GM18499 (cell line): ENCODE results near the gene GPR183.

Experiments used
- ATAC-seq: cut with Tn5 transposase; IDR thresholded peaks from one replicate; pipeline ENCODE4 v1.9.1; 2021; ENCODE audit warnings: moderate number of reproducible peaks; ENCODE audit not compliant: insufficient read depth, unreplicated experiment

Gene GPR183

DNA sequence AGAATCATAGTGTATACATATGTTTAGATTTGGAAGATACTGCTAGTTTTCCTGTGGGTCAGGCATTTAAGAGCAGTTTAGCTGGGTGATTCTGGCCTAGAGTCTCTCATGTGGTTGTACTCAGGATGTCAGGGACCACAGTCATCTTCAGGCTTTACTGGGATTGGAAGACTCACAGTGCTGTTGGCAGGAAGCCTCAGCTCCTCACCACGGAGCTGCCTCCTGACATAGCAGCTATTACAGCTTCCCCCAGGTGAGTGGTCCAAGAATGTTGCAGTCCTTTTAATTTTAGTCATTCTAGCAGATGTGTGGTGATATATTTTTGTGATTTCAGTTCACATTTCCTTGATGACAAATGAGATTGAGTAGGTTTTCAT, 32.1 kb downstream of the GPR183 start:
- no peak for ATAC-seq

DNA sequence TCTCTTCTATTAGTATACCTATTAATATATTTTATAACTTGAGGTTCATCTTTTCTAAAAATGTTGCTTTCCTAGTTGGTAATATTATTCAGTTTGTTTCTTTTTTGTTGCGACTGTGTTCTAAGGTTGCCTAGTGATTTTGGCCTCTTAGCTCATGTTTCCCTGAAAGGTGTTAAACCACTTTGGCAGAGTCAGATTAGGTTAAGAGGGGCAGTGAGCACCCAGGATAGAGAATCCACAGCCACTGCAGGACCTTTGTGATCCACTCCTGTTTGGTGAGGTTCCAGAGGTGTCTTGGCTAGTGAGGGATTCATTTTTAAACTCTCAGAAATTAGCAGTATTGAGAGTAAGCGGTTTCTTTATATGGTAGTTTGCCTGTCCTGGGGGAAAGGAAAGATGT, 34.1 kb downstream of the GPR183 start:
- no peak for ATAC-seq

GRCh38 chr13:99272481-99272880, 34.7 kb downstream of the GPR183 start:
- no peak for ATAC-seq

GRCh38 chr13:99271249-99271648, 36.0 kb downstream of the GPR183 start:
- no peak for ATAC-seq

- ATAC-seq: no peak
Observed at GRCh38 chr13:99270518-99270917, 36.7 kb downstream of the GPR183 start.

GRCh38 chr13:99269627-99270241, 37.5 kb downstream of the GPR183 start:
- peak; percentile 58 for ATAC-seq

GRCh38 chr13:99268822-99269221, 38.4 kb downstream of the GPR183 start:
- ATAC-seq: no peak

GRCh38 chr13:99267927-99268326, 39.3 kb downstream of the GPR183 start:
- ATAC-seq: no peak

- no peak for ATAC-seq
Observed at GRCh38 chr13:99266827-99267226, 40.4 kb downstream of the GPR183 start.

DNA sequence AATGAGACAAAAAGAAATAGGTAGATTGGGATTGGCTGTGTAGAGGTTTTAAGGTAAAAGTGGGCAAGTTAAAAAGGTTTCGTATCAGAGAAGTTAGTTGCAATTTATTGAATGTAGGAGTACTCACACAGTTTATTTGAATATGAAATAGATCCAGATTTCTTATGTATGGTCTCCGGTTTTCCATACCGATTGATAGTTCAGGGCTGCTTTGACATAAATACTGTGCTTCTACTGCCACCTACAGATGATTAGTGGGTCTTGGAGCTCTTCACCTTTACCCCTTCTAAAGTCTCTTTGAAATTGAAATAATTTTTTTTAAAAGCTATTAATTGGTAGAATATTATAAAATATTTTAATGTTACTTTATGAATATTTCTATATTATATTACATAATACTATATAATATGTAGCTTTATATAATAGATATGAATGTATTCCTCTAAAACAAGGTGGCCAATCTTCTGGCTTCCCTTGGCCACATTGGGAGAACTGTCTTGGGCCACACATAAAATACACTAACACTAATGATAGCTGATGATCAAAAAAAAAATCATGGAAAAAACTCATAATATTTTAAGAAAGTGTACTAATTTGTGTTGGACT, 41.3 kb downstream of the GPR183 start:
- ATAC-seq: no peak

DNA sequence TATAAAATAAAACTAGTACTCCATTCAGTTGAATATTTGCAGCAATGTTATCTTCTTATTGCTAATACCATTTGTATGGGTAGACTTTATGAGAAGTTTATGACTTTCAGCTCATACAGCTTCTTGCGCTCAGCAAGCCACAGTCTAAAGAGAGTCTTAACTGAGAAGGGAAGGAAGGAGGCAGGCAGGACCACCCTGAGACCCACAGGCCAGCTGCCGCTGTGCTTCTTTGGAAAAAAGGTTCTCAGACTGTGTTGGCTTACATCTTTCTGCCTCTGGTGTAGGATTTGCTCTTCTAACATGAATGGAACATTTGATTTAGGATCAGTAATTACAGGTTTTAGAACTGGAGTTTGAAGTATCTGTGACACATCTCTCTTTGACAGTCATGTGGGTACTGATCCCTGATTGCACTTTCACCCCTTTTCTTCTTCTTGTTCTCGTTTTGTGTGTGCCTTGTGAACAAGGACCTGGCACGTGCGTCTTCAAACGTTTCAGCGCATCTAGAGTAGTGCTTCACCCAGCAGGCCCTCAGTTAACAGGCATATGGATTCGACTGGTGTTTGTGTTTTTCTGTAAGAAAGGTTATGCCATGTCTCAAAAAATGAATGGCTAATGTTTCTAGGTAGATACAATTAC, 41.9 kb downstream of the GPR183 start:
- ATAC-seq: no peak

DNA sequence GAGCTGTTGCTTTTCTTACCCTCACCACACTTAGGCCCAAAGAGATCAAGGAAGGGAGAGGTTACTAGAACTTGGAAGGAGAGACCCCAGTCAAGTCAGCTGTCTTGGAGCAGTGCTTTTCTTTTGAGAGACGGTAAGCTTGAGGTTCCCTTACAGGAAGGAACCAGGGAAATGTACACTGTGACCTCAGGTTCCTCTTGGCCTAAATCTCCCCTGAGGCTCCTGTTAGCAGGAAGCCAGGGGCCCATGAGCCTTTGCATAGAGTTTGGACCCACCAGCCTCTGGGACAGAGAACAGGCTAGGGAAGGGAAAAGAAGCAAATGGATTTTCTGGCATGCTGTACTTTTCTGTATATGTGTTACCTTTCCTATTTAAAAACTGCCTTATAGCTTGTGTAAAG, 43.1 kb downstream of the GPR183 start:
- ATAC-seq: no peak

DNA sequence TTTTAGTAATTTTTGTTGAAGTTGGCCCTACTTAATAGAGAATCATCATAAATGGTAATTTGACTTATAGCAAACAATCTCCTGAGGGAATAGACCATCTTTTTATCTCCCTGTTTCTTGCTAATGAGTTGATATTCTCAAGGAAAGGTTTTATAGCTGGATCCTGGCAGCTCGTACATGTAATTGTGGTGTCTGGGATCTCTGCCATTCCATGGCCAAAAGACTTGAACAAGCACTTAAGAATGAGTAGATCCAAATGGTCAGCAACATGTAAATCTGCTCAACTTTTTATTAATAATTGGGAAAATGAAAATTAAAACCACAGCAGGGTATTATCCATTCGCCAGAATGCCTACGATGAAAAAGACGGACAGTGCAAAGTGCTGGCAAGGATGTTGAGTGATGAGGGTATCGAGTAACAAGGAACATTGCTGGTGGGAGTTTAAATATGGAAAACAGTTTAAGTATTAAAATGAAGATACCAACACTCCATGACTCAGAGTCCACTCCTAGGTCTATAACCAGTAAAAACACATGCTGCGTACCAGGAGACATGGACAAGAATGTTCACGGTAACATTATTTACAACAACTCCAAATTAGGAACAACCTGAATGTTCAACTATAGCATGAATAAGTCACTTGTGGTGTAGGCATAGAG, 43.9 kb downstream of the GPR183 start:
- no peak for ATAC-seq

DNA sequence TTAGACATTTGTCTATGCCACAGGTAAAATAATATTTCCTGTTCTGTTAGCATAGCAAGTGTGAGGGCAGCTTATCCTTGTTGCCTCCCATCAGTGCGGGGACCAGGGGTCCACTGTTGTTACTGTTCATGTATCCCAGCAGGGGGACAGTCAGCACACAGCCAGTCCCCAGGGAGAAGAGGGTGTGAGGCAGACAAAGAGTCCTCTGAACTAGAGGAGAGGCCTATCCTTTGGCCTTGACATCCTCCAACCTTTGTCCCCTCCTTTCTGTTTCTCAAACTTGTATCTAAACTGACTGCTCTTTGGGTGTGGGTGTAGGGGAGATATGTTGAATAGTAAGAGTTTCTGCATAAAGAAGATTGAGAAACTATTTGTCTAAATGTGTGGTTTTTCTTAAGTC, 46.1 kb downstream of the GPR183 start:
- ATAC-seq: no peak

DNA sequence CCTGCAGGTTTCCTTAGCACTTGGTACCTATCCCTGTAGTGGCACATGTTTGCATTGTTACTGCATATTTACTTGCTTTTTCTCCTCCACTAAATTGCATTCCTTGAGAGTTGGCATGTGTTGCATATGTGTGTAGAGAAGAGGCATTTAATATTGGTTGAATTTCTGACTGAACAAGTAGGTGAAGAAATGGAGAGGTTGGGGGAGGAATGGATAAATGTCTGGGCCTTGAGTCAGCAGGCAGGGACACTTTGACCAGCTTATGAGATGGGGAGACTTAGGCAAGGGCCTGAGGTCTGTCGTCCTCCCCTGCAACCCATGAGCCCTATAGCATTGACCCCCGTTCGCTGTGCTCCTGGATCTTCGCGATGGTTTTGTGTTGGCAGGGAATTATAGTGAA, 47.0 kb downstream of the GPR183 start:
- ATAC-seq: no peak

GRCh38 chr13:99258946-99259345, 48.3 kb downstream of the GPR183 start:
- ATAC-seq: peak; percentile 47

GRCh38 chr13:99258210-99258860, 48.9 kb downstream of the GPR183 start, which contains the start of gene GPR18:
GPR18 (minus strand) TSS chr13:99258379; CDS start chr13:99255872, 2,507 bp downstream.
- peak; percentile 84 for ATAC-seq

DNA sequence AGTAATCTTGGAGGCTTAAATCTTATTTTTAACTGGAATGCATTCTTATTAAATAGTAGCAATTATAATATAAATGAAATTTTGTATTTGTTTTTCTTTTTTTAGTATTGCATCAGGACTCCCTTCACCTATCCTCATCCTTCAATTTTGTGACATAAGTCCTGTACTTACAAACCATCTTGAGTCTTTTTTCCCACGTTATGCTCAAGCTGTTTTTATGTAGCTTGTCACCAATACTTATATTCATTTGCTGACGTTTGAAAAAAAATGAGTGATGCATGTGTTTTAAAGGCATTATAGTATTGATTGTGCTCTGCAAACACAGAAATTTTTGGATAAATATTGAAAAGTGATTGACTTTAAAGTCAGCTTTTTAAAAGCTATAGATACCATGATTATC, 49.9 kb downstream of the GPR183 start:
- no peak for ATAC-seq

- ATAC-seq: no peak
Observed at GRCh38 chr13:99256709-99257108, 50.5 kb downstream of the GPR183 start.

DNA sequence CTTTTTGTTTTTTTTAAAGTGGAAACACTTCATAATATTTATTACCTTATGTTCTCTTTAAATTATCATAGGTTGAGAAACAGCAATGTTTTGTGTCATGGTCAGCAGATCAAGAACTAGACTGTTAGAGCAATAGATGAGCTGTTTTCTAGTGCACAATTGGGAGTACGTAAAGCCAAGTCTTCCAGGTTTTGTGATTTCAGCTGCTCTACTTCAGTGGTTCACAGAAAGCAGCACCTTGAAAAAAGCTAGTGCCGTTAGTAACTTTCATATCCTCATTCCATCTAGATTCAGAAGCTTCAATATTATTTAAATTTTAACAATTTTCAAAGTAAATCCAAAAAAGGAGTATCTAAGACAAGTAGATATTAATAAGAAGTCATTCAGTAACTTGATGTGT, 50.9 kb downstream of the GPR183 start:
- no peak for ATAC-seq

GRCh38 chr13:99255271-99255670, 51.9 kb downstream of the GPR183 start:
- ATAC-seq: no peak
